ENCODE results near the gene FRMPD4.

FRMPD4 gene

GRCh38 chrX:12679522-12679921, 541.2 kb downstream of the FRMPD4 start:
- H3K4me1 ChIP-seq (ENCODE audit: low read length) = no peaks in the 10 kb centered on the region
- H3K36me3 ChIP-seq (replicated peaks; ENCODE audit: insufficient read depth, low read length) = no peaks in the 10 kb centered on the region
- no peak overlapping the region for H3K4me2 ChIP-seq (ENCODE audit: low read depth, low read length)
- no peaks in the 10 kb centered on the region for H3K9me2 ChIP-seq (replicated peaks; ENCODE audit: insufficient read depth, low read length)
- DNase-seq = no peak
- no peak overlapping the region for H3K4me3 ChIP-seq (ENCODE audit: low read length)
- no peaks in the 10 kb centered on the region for H3K79me2 ChIP-seq (ENCODE audit: low read length)
- no peak overlapping the region for H3K27ac ChIP-seq (ENCODE audit: low read length)
- H3K9ac ChIP-seq (ENCODE audit: low read length) = no peak overlapping the region
- TF ChIP-seq CTCF (IDR thresholded peaks at IDR 0.05; ENCODE audit: low read length) (no peak), EZH2phosphoT487 (IDR thresholded peaks at IDR 0.05; ENCODE audit: low read length) (no peak), EZH2 (optimal IDR thresholded peaks at IDR 0.05; ENCODE audit: low read depth, low read length) (no peak)
- H2AFZ ChIP-seq (ENCODE audit: low read length) = no peak overlapping the region
- H3K27me3 ChIP-seq (replicated peaks; ENCODE audit: insufficient read depth, low read length) = no peaks in the 10 kb centered on the region
- H3K9me3 ChIP-seq (replicated peaks; ENCODE audit: insufficient read depth, low read length) = no peaks in the 10 kb centered on the region
- H4K20me1 ChIP-seq (ENCODE audit: insufficient read depth, low read length) = no peaks in the 10 kb centered on the region
- H3F3A ChIP-seq (ENCODE audit: insufficient read depth, low read length) = no peaks in the 10 kb centered on the region

GRCh38 chrX:12681047-12681446, 542.8 kb downstream of the FRMPD4 start:
- H2AFZ ChIP-seq (ENCODE audit: low read length) = no peak overlapping the region
- no peaks in the 10 kb centered on the region for H3K9me2 ChIP-seq (replicated peaks; ENCODE audit: insufficient read depth, low read length)
- H3K79me2 ChIP-seq (ENCODE audit: low read length) = no peaks in the 10 kb centered on the region
- no peak for TF ChIP-seq CTCF (IDR thresholded peaks at IDR 0.05; ENCODE audit: low read length)
- TF ChIP-seq EZH2 (optimal IDR thresholded peaks at IDR 0.05; ENCODE audit: low read depth, low read length) = no peak
- TF ChIP-seq EZH2phosphoT487 (IDR thresholded peaks at IDR 0.05; ENCODE audit: low read length) = no peak
- DNase-seq = no peak
- H3F3A ChIP-seq (ENCODE audit: insufficient read depth, low read length) = no peaks in the 10 kb centered on the region
- H3K27ac ChIP-seq (ENCODE audit: low read length) = no peak overlapping the region
- no peaks in the 10 kb centered on the region for H3K9me3 ChIP-seq (replicated peaks; ENCODE audit: insufficient read depth, low read length)
- H3K4me3 ChIP-seq (ENCODE audit: low read length) = no peak overlapping the region
- H3K4me2 ChIP-seq (ENCODE audit: low read depth, low read length) = no peak overlapping the region
- no peak overlapping the region for H3K9ac ChIP-seq (ENCODE audit: low read length)
- no peaks in the 10 kb centered on the region for H4K20me1 ChIP-seq (ENCODE audit: insufficient read depth, low read length)
- H3K36me3 ChIP-seq (replicated peaks; ENCODE audit: insufficient read depth, low read length) = no peaks in the 10 kb centered on the region
- no peaks in the 10 kb centered on the region for H3K27me3 ChIP-seq (replicated peaks; ENCODE audit: insufficient read depth, low read length)
- no peaks in the 10 kb centered on the region for H3K4me1 ChIP-seq (ENCODE audit: low read length)

- no peaks in the 10 kb centered on the region for H3K4me1 ChIP-seq (ENCODE audit: low read length)
- DNase-seq = no peak
- H3K27me3 ChIP-seq (replicated peaks; ENCODE audit: insufficient read depth, low read length) = no peaks in the 10 kb centered on the region
- no peak overlapping the region for H2AFZ ChIP-seq (ENCODE audit: low read length)
- H3K79me2 ChIP-seq (ENCODE audit: low read length) = no peaks in the 10 kb centered on the region
- H3K9ac ChIP-seq (ENCODE audit: low read length) = no peak overlapping the region
- no peak overlapping the region for H3K4me3 ChIP-seq (ENCODE audit: low read length)
- H3K36me3 ChIP-seq (replicated peaks; ENCODE audit: insufficient read depth, low read length) = no peaks in the 10 kb centered on the region
- no peak overlapping the region for H3K27ac ChIP-seq (ENCODE audit: low read length)
- TF ChIP-seq EZH2 (optimal IDR thresholded peaks at IDR 0.05; ENCODE audit: low read depth, low read length) = no peak
- no peak for TF ChIP-seq CTCF (IDR thresholded peaks at IDR 0.05; ENCODE audit: low read length)
- no peak for TF ChIP-seq EZH2phosphoT487 (IDR thresholded peaks at IDR 0.05; ENCODE audit: low read length)
- no peaks in the 10 kb centered on the region for H3K9me2 ChIP-seq (replicated peaks; ENCODE audit: insufficient read depth, low read length)
- H3F3A ChIP-seq (ENCODE audit: insufficient read depth, low read length) = no peaks in the 10 kb centered on the region
- no peak overlapping the region for H3K4me2 ChIP-seq (ENCODE audit: low read depth, low read length)
- no peaks in the 10 kb centered on the region for H3K9me3 ChIP-seq (replicated peaks; ENCODE audit: insufficient read depth, low read length)
- no peaks in the 10 kb centered on the region for H4K20me1 ChIP-seq (ENCODE audit: insufficient read depth, low read length)
Measured at GRCh38 chrX:12685541-12685940, 547.3 kb downstream of the FRMPD4 start.
